HG02571 (cell line): ENCODE data around the gene ANKS1B.
A peak's percentile ranks its signal among the peaks of the same experiment; 100 is the strongest.

Experiments used
- ATAC-seq: cut with Tn5 transposase; IDR thresholded peaks from one replicate; pipeline ENCODE4 v1.9.1; 2021; ENCODE audit warnings: mild to moderate bottlenecking, moderate library complexity; ENCODE audit not compliant: unreplicated experiment

Gene ANKS1B

DNA sequence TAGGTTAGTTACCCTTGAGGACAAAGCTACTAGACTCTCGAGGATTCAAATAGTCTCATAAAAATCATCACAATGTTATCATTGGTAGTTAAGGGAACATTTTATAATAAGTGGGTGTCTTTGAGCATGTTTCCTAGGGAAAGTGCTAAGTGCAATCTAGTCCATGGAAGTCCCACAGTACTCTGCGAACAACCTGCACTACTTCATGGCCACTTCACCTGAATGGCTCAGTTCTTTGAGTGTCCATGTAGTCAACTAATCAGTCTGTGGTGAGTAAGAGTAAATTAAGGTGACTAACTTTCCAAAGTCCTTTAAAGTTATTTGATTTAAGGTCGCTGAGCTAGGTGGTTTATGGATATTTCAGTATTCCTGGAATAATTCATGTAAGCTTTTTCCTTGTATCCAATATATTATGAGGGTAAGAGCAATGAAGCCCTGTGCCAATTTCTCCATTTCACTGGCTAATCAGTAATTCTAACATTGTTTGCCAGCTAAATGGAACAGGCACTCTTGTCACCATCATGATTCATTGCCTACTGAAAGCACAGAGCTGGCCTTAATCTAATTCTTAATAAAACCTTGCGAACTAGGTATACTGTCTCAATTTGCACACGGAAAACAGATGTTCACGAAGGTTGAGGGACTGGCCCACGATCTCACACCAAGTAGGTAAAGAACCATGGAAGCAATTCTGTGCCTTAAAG, 844.6 kb downstream of the ANKS1B start:
- ATAC-seq, result no peak

DNA sequence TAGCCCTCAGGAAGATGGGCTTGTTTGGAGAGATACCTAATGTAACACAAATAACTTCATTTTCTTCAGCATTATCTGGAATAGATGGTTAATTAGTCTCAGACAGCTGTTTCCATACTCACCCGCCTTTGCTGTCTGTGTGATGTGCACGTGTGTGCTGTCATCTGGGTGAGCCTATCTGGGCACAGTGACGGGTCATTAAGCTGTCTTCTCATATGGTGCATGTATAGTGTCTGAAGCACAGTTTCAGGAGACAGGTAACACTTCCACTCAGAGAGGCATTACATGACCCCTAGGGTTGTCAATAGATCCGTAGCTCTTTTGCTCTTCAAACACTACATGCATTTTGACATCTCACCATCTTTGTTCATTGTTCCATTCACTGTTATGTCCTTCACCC, 846.3 kb downstream of the ANKS1B start:
- no peak for ATAC-seq

GRCh38 chr12:99137124-99137855, 847.4 kb downstream of the ANKS1B start:
- no peak for ATAC-seq

GRCh38 chr12:99136516-99136915, 848.2 kb downstream of the ANKS1B start:
- no peak for ATAC-seq

DNA sequence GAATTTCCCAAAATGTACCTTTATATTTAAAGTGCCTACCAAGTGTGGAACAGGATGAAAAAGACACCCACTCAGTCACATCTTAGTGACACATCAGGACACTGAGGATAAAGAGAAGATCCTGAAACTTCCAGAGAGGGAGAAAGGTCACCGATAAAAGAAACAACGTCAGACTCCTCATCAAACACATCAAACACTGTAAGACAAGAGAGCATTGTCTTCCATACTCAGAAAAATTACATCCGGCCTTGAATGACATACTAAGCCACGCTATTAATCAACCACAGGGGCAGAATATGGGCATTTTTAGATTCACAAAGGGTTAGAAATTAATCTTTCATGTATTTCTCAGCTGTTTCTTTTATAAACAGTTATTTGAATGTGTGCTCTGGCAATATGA, 849.4 kb downstream of the ANKS1B start:
- no peak for ATAC-seq

GRCh38 chr12:99133401-99133800, 851.3 kb downstream of the ANKS1B start:
- no peak for ATAC-seq

DNA sequence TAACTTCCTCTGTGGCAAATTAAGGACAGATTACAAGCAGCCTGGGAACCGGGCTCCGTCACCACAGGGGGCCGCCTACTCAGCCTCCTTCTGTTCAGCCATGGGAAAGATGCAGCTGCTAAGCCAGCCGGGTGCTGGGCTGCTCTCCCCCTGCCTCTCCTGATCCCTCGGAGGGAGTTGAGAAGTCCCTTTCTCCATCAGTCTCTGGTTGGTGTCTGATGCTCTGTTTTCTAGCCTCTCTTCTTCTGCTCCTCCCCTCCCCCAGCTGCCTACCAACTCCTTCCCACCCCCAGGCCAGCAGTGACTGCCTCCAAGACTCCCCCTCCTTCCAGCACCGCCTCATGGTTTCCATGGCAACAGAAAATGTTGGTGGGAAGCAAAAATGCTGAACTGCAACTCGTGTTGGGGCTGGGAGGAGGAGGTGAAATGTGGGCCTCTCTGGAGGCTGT, 853.0 kb downstream of the ANKS1B start:
- ATAC-seq, result no peak

GRCh38 chr12:99130808-99131553, 853.8 kb downstream of the ANKS1B start:
- peak; percentile 82 for ATAC-seq

DNA sequence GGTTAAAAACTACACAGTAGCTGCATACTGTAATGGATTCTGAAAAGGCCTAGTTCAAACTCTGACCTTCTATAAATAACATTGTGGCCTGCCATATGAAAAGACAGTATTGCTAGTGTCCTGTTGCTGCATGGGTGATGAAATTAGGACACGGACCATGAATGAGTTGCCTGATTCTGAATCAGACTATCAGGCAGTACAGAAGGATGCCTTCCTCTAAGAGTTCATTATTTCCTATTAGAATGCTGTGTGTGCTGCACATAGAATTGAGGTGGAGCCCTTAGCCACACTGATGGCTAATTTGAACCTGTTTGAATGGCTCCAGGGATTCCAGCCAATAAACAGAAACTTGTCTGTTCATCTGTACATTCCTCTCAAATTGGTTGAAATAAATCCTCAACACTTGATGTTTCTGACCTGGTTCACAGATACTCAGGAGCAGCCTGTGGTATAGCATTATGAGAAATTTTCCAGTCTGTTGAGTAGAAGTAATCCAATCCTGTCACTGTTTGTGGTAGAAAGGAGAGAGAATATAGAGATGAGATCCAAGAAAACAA, 856.4 kb downstream of the ANKS1B start:
- no peak for ATAC-seq

GRCh38 chr12:99122959-99123358, 861.8 kb downstream of the ANKS1B start:
- ATAC-seq, result no peak

DNA sequence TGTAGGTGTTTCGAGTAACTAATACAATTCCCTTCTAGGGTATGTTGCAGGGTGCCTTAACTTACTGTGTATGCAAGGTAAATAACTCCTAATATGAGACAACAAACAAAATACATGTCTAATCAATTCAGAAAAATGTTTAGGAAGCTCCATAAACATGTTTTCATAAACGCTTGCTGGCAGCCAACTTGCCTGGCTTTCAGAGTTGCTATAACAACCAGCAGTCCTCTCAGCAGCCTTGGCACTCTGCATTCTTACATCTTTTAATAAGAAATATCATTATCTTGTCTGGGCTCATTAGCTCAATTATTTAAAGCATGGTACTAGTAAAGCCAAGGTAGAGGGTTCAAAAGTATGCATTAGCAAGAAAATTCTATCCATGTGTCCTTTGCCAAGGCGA, 862.2 kb downstream of the ANKS1B start:
- ATAC-seq, result no peak

GRCh38 chr12:99121546-99121945, 863.2 kb downstream of the ANKS1B start:
- no peak for ATAC-seq

- no peak for ATAC-seq
Measured at GRCh38 chr12:99119943-99120342, 864.8 kb downstream of the ANKS1B start.

GRCh38 chr12:99119449-99119848, 865.3 kb downstream of the ANKS1B start:
- ATAC-seq, result no peak

DNA sequence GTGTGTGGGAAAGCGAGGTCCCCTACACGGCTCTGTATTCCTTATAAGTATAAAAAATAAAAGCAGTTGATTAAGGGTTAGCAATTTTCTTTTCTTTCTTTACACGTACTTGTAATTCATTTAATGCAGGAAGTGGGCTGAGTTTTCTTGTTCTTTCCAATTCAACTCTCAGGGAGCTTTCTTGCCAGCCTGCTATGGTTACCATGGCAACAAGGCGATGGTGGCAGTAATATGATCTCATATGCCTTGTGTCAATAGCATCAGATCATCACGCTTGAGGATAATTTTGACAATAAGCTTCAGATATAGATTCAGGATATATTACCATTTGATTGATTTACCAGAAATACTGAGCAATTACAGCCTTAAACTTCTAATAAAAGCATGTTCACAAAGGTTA, 873.1 kb downstream of the ANKS1B start:
- ATAC-seq, result no peak

DNA sequence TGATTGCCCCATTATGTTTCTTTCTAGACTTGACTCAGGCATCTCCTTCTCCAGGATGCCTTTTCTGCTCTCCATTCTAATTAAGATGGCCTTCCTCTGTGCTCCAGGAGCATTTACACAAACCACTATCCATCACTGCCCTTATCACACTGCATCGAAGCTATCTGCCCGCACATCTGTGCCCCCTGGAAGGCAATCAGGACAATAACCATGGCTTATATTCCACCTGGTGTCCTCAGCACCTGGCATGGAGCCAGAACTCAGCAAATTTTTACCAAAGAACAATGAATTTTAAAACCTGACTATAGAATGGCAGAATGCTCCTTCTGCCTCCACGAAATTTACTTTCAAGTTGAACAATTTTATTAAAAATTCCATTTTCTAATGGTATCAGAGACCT, 873.9 kb downstream of the ANKS1B start:
- no peak for ATAC-seq

- no peak for ATAC-seq
Measured at GRCh38 chr12:99110212-99110611, 874.5 kb downstream of the ANKS1B start.

DNA sequence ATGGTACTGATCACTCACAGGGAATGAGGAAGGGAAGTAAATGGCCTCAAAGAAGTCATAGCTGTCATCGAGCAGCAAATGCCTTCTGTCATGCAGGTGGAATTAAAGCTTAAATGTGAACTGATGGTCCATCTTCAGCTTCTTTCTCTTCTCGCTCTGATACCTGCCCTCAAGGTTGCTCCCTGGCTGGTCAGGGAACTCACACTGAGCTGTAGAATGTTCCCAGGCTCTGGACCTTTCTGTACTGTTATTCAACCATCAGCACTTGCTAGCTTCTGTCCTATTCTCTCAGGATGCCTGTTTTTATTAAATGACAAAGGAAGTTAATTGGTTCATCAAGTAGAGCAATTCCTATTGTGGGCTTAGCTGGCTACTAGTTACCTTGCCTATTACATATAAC, 875.8 kb downstream of the ANKS1B start:
- no peak for ATAC-seq

GRCh38 chr12:99099786-99100185, 885.0 kb downstream of the ANKS1B start:
- no peak for ATAC-seq

- no peak for ATAC-seq
Measured at GRCh38 chr12:99097171-99097570, 887.6 kb downstream of the ANKS1B start.

- no peak for ATAC-seq
Measured at GRCh38 chr12:99093166-99093565, 891.6 kb downstream of the ANKS1B start.
